Gastrocnemius medialis (tissue), 4 donors: ENCODE measurements around the gene THADA.

Experiments used
- POLR2A ChIP-seq, 2 donors: fragments of 450-650 bp; IDR thresholded peaks; one replicate each; pipeline ENCODE4 v1.6.1; 2017; ENCODE audit warnings: antibody characterized with exemption in 2 of 2, mild to moderate bottlenecking in 2 of 2, moderate library complexity in 2 of 2
- TF ChIP-seq, protein P1 (sequence below), 5 experiments: fragments of 450-650 bp in 3 of 5; fragments of 200-600 bp in 2 of 5; sonication (generic) in 2 of 5; IDR thresholded peaks in 4 of 5; conservative IDR thresholded peaks in 1 of 5; 1 replicate in 4 of 5; 2 replicates in 1 of 5; pipeline ENCODE4 v1.5.1; 2016 to 2019; ENCODE audit warnings: antibody characterized with exemption in 5 of 5, mild to moderate bottlenecking in 3 of 5, moderate library complexity in 3 of 5

GRCh38 chr2:43379494-43379893, 216.3 kb downstream of the THADA start:
- TF ChIP-seq POLR2A (IDR thresholded peaks at IDR 0.05) = no peak
- TF ChIP-seq, protein P1, sequence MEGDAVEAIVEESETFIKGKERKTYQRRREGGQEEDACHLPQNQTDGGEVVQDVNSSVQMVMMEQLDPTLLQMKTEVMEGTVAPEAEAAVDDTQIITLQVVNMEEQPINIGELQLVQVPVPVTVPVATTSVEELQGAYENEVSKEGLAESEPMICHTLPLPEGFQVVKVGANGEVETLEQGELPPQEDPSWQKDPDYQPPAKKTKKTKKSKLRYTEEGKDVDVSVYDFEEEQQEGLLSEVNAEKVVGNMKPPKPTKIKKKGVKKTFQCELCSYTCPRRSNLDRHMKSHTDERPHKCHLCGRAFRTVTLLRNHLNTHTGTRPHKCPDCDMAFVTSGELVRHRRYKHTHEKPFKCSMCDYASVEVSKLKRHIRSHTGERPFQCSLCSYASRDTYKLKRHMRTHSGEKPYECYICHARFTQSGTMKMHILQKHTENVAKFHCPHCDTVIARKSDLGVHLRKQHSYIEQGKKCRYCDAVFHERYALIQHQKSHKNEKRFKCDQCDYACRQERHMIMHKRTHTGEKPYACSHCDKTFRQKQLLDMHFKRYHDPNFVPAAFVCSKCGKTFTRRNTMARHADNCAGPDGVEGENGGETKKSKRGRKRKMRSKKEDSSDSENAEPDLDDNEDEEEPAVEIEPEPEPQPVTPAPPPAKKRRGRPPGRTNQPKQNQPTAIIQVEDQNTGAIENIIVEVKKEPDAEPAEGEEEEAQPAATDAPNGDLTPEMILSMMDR (IDR thresholded peaks at IDR 0.05 in 4 of 5, conservative IDR thresholded peaks at IDR 0.05 in 1 of 5) = no peak
